CD14-positive monocyte (primary cell): ENCODE data around the gene PCDHGA10. TPM values are rescaled to one million over a fixed set of nuclear protein-coding genes. Genes with fewer than 3 reads are reported as not detected.

ENCODE experiments used
- DNase-seq, 3 donors: peaks; one replicate each; pipeline ENCODE4 v3.0.0-alpha.2; 2011 to 2022
- H2AFZ ChIP-seq: 2 replicates; pipeline ENCODE4 v1.6.0; 2012; ENCODE audit warnings: mild to moderate bottlenecking, low read depth, low read length, inconsistent platforms; ENCODE audit not compliant: insufficient read depth, poor library complexity, severe bottlenecking
- H3K27ac ChIP-seq, 2 donors: 1 replicate in 1 of 2; 2 replicates in 1 of 2; pipeline ENCODE4 v1.5.1; 2012 to 2013; ENCODE audit warnings: low read length in 2 of 2, control low read depth in 1 of 2, inconsistent platforms in 1 of 2, low read depth in 1 of 2, mild to moderate bottlenecking in 1 of 2
- H3K27me3 ChIP-seq, 2 donors: one replicate each; pipeline versions ENCODE4 v1.6.0 to v1.6.1; 2011 to 2013; ENCODE audit warnings: low read length in 2 of 2; ENCODE audit not compliant: control insufficient read depth in 2 of 2, insufficient read depth in 2 of 2
- H3K36me3 ChIP-seq, 2 donors: replicated peaks in 1 of 2; 1 replicate in 1 of 2; 2 replicates in 1 of 2; pipeline versions ENCODE4 v1.5.1 to v1.6.1; 2012 to 2013; ENCODE audit warnings: low read length in 2 of 2, control low read depth in 1 of 2, inconsistent platforms in 1 of 2, mild to moderate bottlenecking in 1 of 2; ENCODE audit not compliant: insufficient read depth in 2 of 2, control insufficient read depth in 1 of 2
- H3K4me1 ChIP-seq, 2 donors: 1 replicate in 1 of 2; 2 replicates in 1 of 2; pipeline versions ENCODE4 v1.5.1 to v1.6.1; 2012 to 2013; ENCODE audit warnings: low read length in 2 of 2, control low read depth in 1 of 2, inconsistent platforms in 1 of 2, mild to moderate bottlenecking in 1 of 2, moderate library complexity in 1 of 2; ENCODE audit not compliant: insufficient read depth in 2 of 2, control insufficient read depth in 1 of 2
- H3K4me2 ChIP-seq: replicated peaks from 2 replicates; pipeline ENCODE3; 2012; ENCODE audit warnings: low read length, moderate library complexity, mild to moderate bottlenecking; ENCODE audit not compliant: poor library complexity, severe bottlenecking; ENCODE audit errors: extremely low read depth
- H3K4me3 ChIP-seq, 3 experiments: fragments of 200-600 bp in 1 of 3; sonication (generic) in 1 of 3; replicated peaks in 1 of 3; 1 replicate in 2 of 3; 2 replicates in 1 of 3; pipeline ENCODE4 v1.5.1; 2011 to 2013; ENCODE audit warnings: low read length in 3 of 3, mild to moderate bottlenecking in 3 of 3, control low read depth in 2 of 3, low read depth in 2 of 3, inconsistent platforms in 1 of 3, moderate library complexity in 1 of 3
- H3K79me2 ChIP-seq: 2 replicates; pipeline ENCODE4 v1.6.0; 2012; ENCODE audit warnings: mild to moderate bottlenecking, control low read depth, inconsistent platforms, low read length, moderate library complexity; ENCODE audit not compliant: insufficient read depth
- H3K9ac ChIP-seq: 2 replicates; pipeline ENCODE4 v1.6.0; 2017; ENCODE audit warnings: low read length, mild to moderate bottlenecking; ENCODE audit not compliant: insufficient read depth, poor library complexity, severe bottlenecking
- H3K9me3 ChIP-seq, 2 donors: replicated peaks in 1 of 2; 1 replicate in 1 of 2; 2 replicates in 1 of 2; pipeline versions ENCODE4 v1.5.1 to v1.6.1; 2012 to 2013; ENCODE audit warnings: low read length in 2 of 2, control low read depth in 1 of 2; ENCODE audit not compliant: control insufficient read depth in 1 of 2, insufficient read depth in 1 of 2
- H4K20me1 ChIP-seq: 2 replicates; pipeline ENCODE4 v1.6.0; 2012; ENCODE audit warnings: mild to moderate bottlenecking, low read length, control low read depth, moderate library complexity; ENCODE audit not compliant: insufficient read depth
- H3K27ac Mint-ChIP-seq, 7 donors: one replicate each; pipeline ENCODE4 v1.8.0; 2020; ENCODE audit warnings: mild to moderate bottlenecking in 7 of 7, mixed read lengths in 7 of 7, moderate library complexity in 6 of 7, inconsistent platforms in 2 of 7
- H3K27me3 Mint-ChIP-seq, 3 donors: one replicate each; pipeline ENCODE4 v1.8.0; 2021 to 2022; ENCODE audit warnings: low read depth in 3 of 3, mild to moderate bottlenecking in 3 of 3, mixed read lengths in 3 of 3, moderate library complexity in 3 of 3, inconsistent platforms in 1 of 3
- H3K36me3 Mint-ChIP-seq, 2 donors: one replicate each; pipeline ENCODE4 v1.8.0; 2020; ENCODE audit warnings: mixed read lengths in 2 of 2, inconsistent platforms in 1 of 2, mild to moderate bottlenecking in 1 of 2
- H3K4me1 Mint-ChIP-seq: one replicate; pipeline ENCODE4 v1.8.0; 2020; ENCODE audit warnings: mild to moderate bottlenecking, mixed read lengths
- H3K4me3 Mint-ChIP-seq, 2 donors: one replicate each; pipeline ENCODE4 v1.8.0; 2020; ENCODE audit warnings: mild to moderate bottlenecking in 2 of 2, mixed read lengths in 2 of 2, moderate library complexity in 1 of 2
- H3K9me3 Mint-ChIP-seq, 7 donors: one replicate each; pipeline ENCODE4 v1.8.0; 2020 to 2022; ENCODE audit warnings: mixed read lengths in 7 of 7, mild to moderate bottlenecking in 6 of 7, moderate library complexity in 6 of 7, inconsistent platforms in 2 of 7
- CTCF ChIP-seq: fragments of 200-600 bp; IDR thresholded peaks from one replicate; pipeline ENCODE4 v1.8.0; 2022; ENCODE audit warnings: antibody characterized with exemption, mild to moderate bottlenecking
- WGBS: methylation state at CpG from one replicate; pipeline ENCODE4 v1.1.5; 2013; ENCODE audit warnings: missing lambda C conversion rate; ENCODE audit not compliant: insufficient coverage; 5-methylcytosine and 5-hydroxymethylcytosine counted together
- intact Hi-C, 2 donors: fragments of 100-400 bp; cut with micrococcal nuclease; formaldehyde crosslinking; loops; one replicate each; pipeline versions ENCODE4 v1.15.0 to v1.15.1; 2023
- polyA plus RNA-seq, 3 donors: library from polyadenylated mRNA; depleted of rRNA in 1 of 3; unstranded in 2 of 3; stranded (reverse) in 1 of 3; fragments of 300-500 nt in 2 of 3; fragments of >200 nt in 1 of 3; fragmentation: Illumina TruSeq in 2 of 3; gene quantifications; 1 replicate in 2 of 3; 2 replicates in 1 of 3; pipeline ENCODE4 v1.2.3, GENCODE V29; 2012 to 2021

The PCDHGA10 gene
- polyA plus RNA-seq, 3 donors, result not detected

DNA sequence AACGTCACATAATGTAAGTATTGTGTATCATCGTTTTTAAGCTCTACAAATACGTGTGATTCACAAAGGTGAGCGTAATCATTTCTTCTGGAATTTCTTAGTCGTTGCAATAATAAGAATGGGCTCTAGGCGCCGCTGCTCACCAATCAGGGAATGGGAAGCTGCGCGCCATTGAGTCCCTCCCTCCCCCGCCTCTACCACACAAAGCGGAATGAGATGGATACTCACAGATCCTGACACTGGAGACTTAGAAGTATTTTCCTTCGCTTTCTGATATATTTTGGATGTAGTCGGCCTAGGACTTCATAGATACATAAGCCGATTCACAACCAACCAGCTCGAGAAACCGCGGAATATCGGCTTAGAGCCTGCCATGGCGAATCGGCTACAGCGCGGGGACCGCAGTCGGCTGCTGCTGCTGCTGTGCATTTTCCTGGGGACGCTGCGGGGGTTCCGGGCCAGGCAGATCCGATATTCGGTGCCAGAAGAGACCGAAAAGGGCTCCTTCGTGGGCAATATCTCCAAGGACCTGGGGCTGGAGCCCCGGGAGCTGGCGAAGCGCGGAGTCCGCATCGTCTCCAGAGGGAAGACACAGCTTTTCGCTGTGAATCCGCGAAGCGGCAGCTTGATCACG is 8.2 kb downstream of the PCDHGA10 start, which contains the start of gene PCDHGA11:
PCDHGA11 (plus strand) TSS at position 197 of the 634 bp plus-strand sequence; CDS start at position 374, 177 bp downstream.
- Histone ChIP-seq H3K9ac (no peak within 1 kb of the TSS), H3K4me1 (peaks cover 19 to 21% of the 10 kb centered on the region in 2 donors), H3K9me3 (peaks cover 41 to 47% of the 10 kb centered on the region in 2 donors), H3K27me3 (peaks cover 80 to 100% of the 10 kb centered on the region in 2 donors), H3K36me3 (no peaks in the 10 kb centered on the region), H3K4me2 (peak within 1 kb of the TSS; percentile 89), H3K4me3 (peak within 1 kb of the TSS; percentile 37 to 77 (median 54)), H2AFZ (peak within 1 kb of the TSS; percentile 84), H4K20me1 (no peaks in the 10 kb centered on the region), H3K79me2 (no peaks in the 10 kb centered on the region), H3K27ac (no peak within 1 kb of the TSS)
- peak; percentile 86 for TF ChIP-seq CTCF
- H3K27ac Mint-ChIP-seq, result peak within 1 kb of the TSS in 2 of 7 donors; percentile 41 to 73
- peaks cover 19 to 60% (median 52%) of the 10 kb centered on the region in 7 donors for H3K9me3 Mint-ChIP-seq
- peak within 1 kb of the TSS; percentile 84 to 93 for H3K4me3 Mint-ChIP-seq
- peaks cover 75 to 88% (median 85%) of the 10 kb centered on the region in 3 donors for H3K27me3 Mint-ChIP-seq
- H3K36me3 Mint-ChIP-seq, result peaks cover 7 to 30% of the 10 kb centered on the region in 2 donors
- intact Hi-C loops, result loop anchor here (5.0 kb wide), 2 partner anchors 136 to 141 kb away; no protein-coding TSS in a partner anchor
- peaks cover 32% of the 10 kb centered on the region for H3K4me1 Mint-ChIP-seq
- DNase-seq, result peak; percentile 56 to 70 (median 67)
- WGBS, result 11% methylated on average over 32 of the region's 42 CpGs

DNA sequence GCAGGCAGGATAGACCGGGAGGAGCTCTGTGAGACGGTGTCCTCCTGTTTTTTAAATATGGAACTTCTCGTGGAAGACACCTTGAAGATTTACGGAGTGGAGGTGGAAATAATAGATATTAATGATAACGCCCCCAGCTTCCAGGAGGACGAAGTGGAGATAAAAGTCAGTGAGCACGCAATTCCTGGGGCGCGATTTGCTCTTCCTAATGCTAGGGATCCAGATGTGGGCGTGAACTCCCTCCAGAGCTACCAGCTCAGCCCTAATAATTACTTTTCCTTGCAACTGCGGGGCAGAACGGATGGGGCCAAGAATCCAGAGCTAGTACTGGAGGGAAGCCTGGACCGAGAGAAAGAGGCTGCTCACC is 8.7 kb downstream of the PCDHGA10 start:
- Mint-ChIP-seq H3K27me3 (peaks cover 76 to 89% (median 85%) of the 10 kb centered on the region in 3 donors), H3K4me3 (peak overlapping the region; percentile 84 to 92), H3K27ac (peak overlapping the region in 2 of 7 donors; percentile 41 to 73), H3K36me3 (peaks cover 7 to 30% of the 10 kb centered on the region in 2 donors), H3K9me3 (peaks cover 19 to 61% (median 54%) of the 10 kb centered on the region in 7 donors), H3K4me1 (peaks cover 32% of the 10 kb centered on the region)
- intact Hi-C loops, result loop anchor here (5.0 kb wide), 2 partner anchors 136 to 141 kb away; no protein-coding TSS in a partner anchor
- peak overlapping the region; percentile 84 for H2AFZ ChIP-seq
- no peak for TF ChIP-seq CTCF
- H3K27ac ChIP-seq, result no peak overlapping the region
- DNase-seq, result no peak
- peak overlapping the region; percentile 89 for H3K4me2 ChIP-seq
- peaks cover 19 to 21% of the 10 kb centered on the region in 2 donors for H3K4me1 ChIP-seq
- H3K27me3 ChIP-seq, result peaks cover 80 to 100% of the 10 kb centered on the region in 2 donors
- WGBS, result 7% methylated on average over 5 of the region's 13 CpGs
- H3K9me3 ChIP-seq, result peaks cover 41 to 47% of the 10 kb centered on the region in 2 donors
- no peaks in the 10 kb centered on the region for H3K79me2 ChIP-seq
- H4K20me1 ChIP-seq, result no peaks in the 10 kb centered on the region
- H3K4me3 ChIP-seq, result peak overlapping the region; percentile 37 to 77 (median 54)
- H3K9ac ChIP-seq, result no peak overlapping the region
- no peaks in the 10 kb centered on the region for H3K36me3 ChIP-seq
